ENCODE results near the gene TCEA3.

Gene TCEA3

GRCh38 chr1:23421343-23421742, 3.2 kb downstream of the TCEA3 start:
- H3K27me3 ChIP-seq (ENCODE audit: control insufficient read depth, insufficient read depth, low read length): peaks cover 83% of the 10 kb centered on the region

GRCh38 chr1:23420778-23421177, 3.8 kb downstream of the TCEA3 start:
- no peaks in the 10 kb centered on the region for H3K36me3 ChIP-seq (ENCODE audit: control insufficient read depth, insufficient read depth, low read length)
- no peaks in the 10 kb centered on the region for H3K9me3 ChIP-seq (ENCODE audit: control insufficient read depth, insufficient read depth, low read length)
- no peak overlapping the region for H3K4me3 ChIP-seq (ENCODE audit: low read length)
- H3K27me3 ChIP-seq (ENCODE audit: control insufficient read depth, insufficient read depth, low read length): peaks cover 78% of the 10 kb centered on the region
- no peak for DNase-seq (ENCODE audit: low read depth, low spot score)
- no peak overlapping the region for H3K27ac ChIP-seq (ENCODE audit: low read length)
- WGBS (ENCODE audit: insufficient coverage, insufficient read length): no CpG with 5 or more reads among the region's 3 CpGs
- H3K4me1 ChIP-seq (ENCODE audit: control insufficient read depth, insufficient read depth, low read length): peaks cover 2% of the 10 kb centered on the region

More at GRCh38 chr1:23421343-23421742, 3.2 kb downstream of the TCEA3 start:
- Histone ChIP-seq H3K4me3 (ENCODE audit: low read length) (no peak overlapping the region), H3K27ac (ENCODE audit: low read length) (no peak overlapping the region), H3K36me3 (ENCODE audit: control insufficient read depth, insufficient read depth, low read length) (no peaks in the 10 kb centered on the region), H3K4me1 (ENCODE audit: control insufficient read depth, insufficient read depth, low read length) (peaks cover 2% of the 10 kb centered on the region), H3K9me3 (ENCODE audit: control insufficient read depth, insufficient read depth, low read length) (no peaks in the 10 kb centered on the region)
- no peak for DNase-seq (ENCODE audit: low read depth, low spot score)
- no CpG with 5 or more reads among the region's 3 CpGs for WGBS (ENCODE audit: insufficient coverage, insufficient read length)

- H3K36me3 ChIP-seq (ENCODE audit: control insufficient read depth, insufficient read depth, low read length): no peaks in the 10 kb centered on the region
- peaks cover 73% of the 10 kb centered on the region for H3K27me3 ChIP-seq (ENCODE audit: control insufficient read depth, insufficient read depth, low read length)
- peaks cover 2% of the 10 kb centered on the region; the same call in 1 of the 2 replicates for H3K4me1 ChIP-seq (ENCODE audit: control insufficient read depth, insufficient read depth, low read length)
- no peak for DNase-seq (ENCODE audit: low read depth, low spot score)
- no peak overlapping the region for H3K27ac ChIP-seq (ENCODE audit: low read length)
- H3K9me3 ChIP-seq (ENCODE audit: control insufficient read depth, insufficient read depth, low read length): no peaks in the 10 kb centered on the region
- no CpG with 5 or more reads among the region's 6 CpGs for WGBS (ENCODE audit: insufficient coverage, insufficient read length)
- no peak overlapping the region for H3K4me3 ChIP-seq (ENCODE audit: low read length)
Observed at GRCh38 chr1:23419180-23419579, 5.4 kb downstream of the TCEA3 start.

- no peaks in the 10 kb centered on the region for H3K9me3 ChIP-seq (ENCODE audit: control insufficient read depth, insufficient read depth, low read length)
- no peaks in the 10 kb centered on the region for H3K4me1 ChIP-seq (ENCODE audit: control insufficient read depth, insufficient read depth, low read length)
- WGBS (ENCODE audit: insufficient coverage, insufficient read length): no CpG with 5 or more reads among the region's 3 CpGs
- H3K27ac ChIP-seq (ENCODE audit: low read length): no peak overlapping the region
- peaks cover 58% of the 10 kb centered on the region for H3K27me3 ChIP-seq (ENCODE audit: control insufficient read depth, insufficient read depth, low read length)
- no peaks in the 10 kb centered on the region for H3K36me3 ChIP-seq (ENCODE audit: control insufficient read depth, insufficient read depth, low read length)
- no peak for DNase-seq (ENCODE audit: low read depth, low spot score)
- no peak overlapping the region for H3K4me3 ChIP-seq (ENCODE audit: low read length)
Observed at GRCh38 chr1:23417570-23417969, 7.0 kb downstream of the TCEA3 start.

GRCh38 chr1:23416964-23417363, 7.6 kb downstream of the TCEA3 start:
- no CpG with 5 or more reads among the region's 4 CpGs for WGBS (ENCODE audit: insufficient coverage, insufficient read length)
- Histone ChIP-seq H3K4me3 (ENCODE audit: low read length) (no peak overlapping the region), H3K27me3 (ENCODE audit: control insufficient read depth, insufficient read depth, low read length) (peaks cover 52% of the 10 kb centered on the region), H3K4me1 (ENCODE audit: control insufficient read depth, insufficient read depth, low read length) (no peaks in the 10 kb centered on the region), H3K9me3 (ENCODE audit: control insufficient read depth, insufficient read depth, low read length) (no peaks in the 10 kb centered on the region), H3K27ac (ENCODE audit: low read length) (no peak overlapping the region), H3K36me3 (ENCODE audit: control insufficient read depth, insufficient read depth, low read length) (no peaks in the 10 kb centered on the region)
- no peak for DNase-seq (ENCODE audit: low read depth, low spot score)

- no peak overlapping the region for H3K27ac ChIP-seq (ENCODE audit: low read length)
- peaks cover 20% of the 10 kb centered on the region for H3K27me3 ChIP-seq (ENCODE audit: control insufficient read depth, insufficient read depth, low read length)
- H3K9me3 ChIP-seq (ENCODE audit: control insufficient read depth, insufficient read depth, low read length): no peaks in the 10 kb centered on the region
- WGBS (ENCODE audit: insufficient coverage, insufficient read length): no CpG with 5 or more reads among the region's 7 CpGs
- H3K36me3 ChIP-seq (ENCODE audit: control insufficient read depth, insufficient read depth, low read length): no peaks in the 10 kb centered on the region
- H3K4me1 ChIP-seq (ENCODE audit: control insufficient read depth, insufficient read depth, low read length): no peaks in the 10 kb centered on the region
- DNase-seq (ENCODE audit: low read depth, low spot score): no peak
- H3K4me3 ChIP-seq (ENCODE audit: low read length): no peak overlapping the region
Observed at GRCh38 chr1:23408797-23409290, 15.7 kb downstream of the TCEA3 start.

- Histone ChIP-seq H3K27me3 (ENCODE audit: control insufficient read depth, insufficient read depth, low read length) (peaks cover 26% of the 10 kb centered on the region), H3K36me3 (ENCODE audit: control insufficient read depth, insufficient read depth, low read length) (no peaks in the 10 kb centered on the region), H3K4me1 (ENCODE audit: control insufficient read depth, insufficient read depth, low read length) (no peaks in the 10 kb centered on the region), H3K27ac (ENCODE audit: low read length) (no peak overlapping the region), H3K4me3 (ENCODE audit: low read length) (no peak overlapping the region), H3K9me3 (ENCODE audit: control insufficient read depth, insufficient read depth, low read length) (no peaks in the 10 kb centered on the region)
- DNase-seq (ENCODE audit: low read depth, low spot score): no peak
- WGBS (ENCODE audit: insufficient coverage, insufficient read length): no CpG with 5 or more reads among the region's 8 CpGs
Observed at GRCh38 chr1:23407016-23407630, 17.4 kb downstream of the TCEA3 start.

- no peaks in the 10 kb centered on the region for H3K4me1 ChIP-seq (ENCODE audit: control insufficient read depth, insufficient read depth, low read length)
- H3K27me3 ChIP-seq (ENCODE audit: control insufficient read depth, insufficient read depth, low read length): peaks cover 28% of the 10 kb centered on the region
- no CpG with 5 or more reads among the region's 3 CpGs for WGBS (ENCODE audit: insufficient coverage, insufficient read length)
- H3K27ac ChIP-seq (ENCODE audit: low read length): no peak overlapping the region
- H3K4me3 ChIP-seq (ENCODE audit: low read length): no peak overlapping the region
- H3K9me3 ChIP-seq (ENCODE audit: control insufficient read depth, insufficient read depth, low read length): no peaks in the 10 kb centered on the region
- no peak for DNase-seq (ENCODE audit: low read depth, low spot score)
- no peaks in the 10 kb centered on the region for H3K36me3 ChIP-seq (ENCODE audit: control insufficient read depth, insufficient read depth, low read length)
Observed at GRCh38 chr1:23405946-23406345, 18.6 kb downstream of the TCEA3 start.

- WGBS (ENCODE audit: insufficient coverage, insufficient read length): no CpG with 5 or more reads among the region's 19 CpGs
- no peak overlapping the region for H3K4me3 ChIP-seq (ENCODE audit: low read length)
- DNase-seq (ENCODE audit: low read depth, low spot score): no peak
- no peaks in the 10 kb centered on the region for H3K36me3 ChIP-seq (ENCODE audit: control insufficient read depth, insufficient read depth, low read length)
- H3K4me1 ChIP-seq (ENCODE audit: control insufficient read depth, insufficient read depth, low read length): no peaks in the 10 kb centered on the region
- H3K27ac ChIP-seq (ENCODE audit: low read length): no peak overlapping the region
- peaks cover 32% of the 10 kb centered on the region; the same call in 1 of the 2 replicates for H3K27me3 ChIP-seq (ENCODE audit: control insufficient read depth, insufficient read depth, low read length)
- H3K9me3 ChIP-seq (ENCODE audit: control insufficient read depth, insufficient read depth, low read length): no peaks in the 10 kb centered on the region
Observed at GRCh38 chr1:23403735-23404486, 20.6 kb downstream of the TCEA3 start.

GRCh38 chr1:23403355-23403734, 21.2 kb downstream of the TCEA3 start:
- H3K4me1 ChIP-seq (ENCODE audit: control insufficient read depth, insufficient read depth, low read length): no peaks in the 10 kb centered on the region
- WGBS (ENCODE audit: insufficient coverage, insufficient read length): no CpG with 5 or more reads among the region's 4 CpGs
- H3K36me3 ChIP-seq (ENCODE audit: control insufficient read depth, insufficient read depth, low read length): no peaks in the 10 kb centered on the region
- no peak for DNase-seq (ENCODE audit: low read depth, low spot score)
- no peak overlapping the region for H3K4me3 ChIP-seq (ENCODE audit: low read length)
- H3K27ac ChIP-seq (ENCODE audit: low read length): no peak overlapping the region
- H3K9me3 ChIP-seq (ENCODE audit: control insufficient read depth, insufficient read depth, low read length): no peaks in the 10 kb centered on the region
- peaks cover 29% of the 10 kb centered on the region; the same call in 1 of the 2 replicates for H3K27me3 ChIP-seq (ENCODE audit: control insufficient read depth, insufficient read depth, low read length)

All from iPS DF 6.9 (cell line).